Thyroid gland (tissue), 4 donors: Measurements from ENCODE around the gene PFKFB1. TPM values are rescaled to one million over a fixed set of nuclear protein-coding genes. Genes with fewer than 3 reads are reported as not detected.

Experiments
- DNase-seq, 2 donors: peaks; one replicate each; pipeline ENCODE4 v3.0.0-alpha.2; 2019
- H3K27ac ChIP-seq, 3 donors: fragments of 200-600 bp; sonication (generic); 1 replicate in 2 of 3; 2 replicates in 1 of 3; pipeline ENCODE4 v1.5.1; 2016 to 2019; ENCODE audit warnings: mild to moderate bottlenecking in 1 of 3, moderate library complexity in 1 of 3
- H3K27me3 ChIP-seq: fragments of 200-600 bp; sonication (generic); one replicate; pipeline ENCODE4 v1.5.1; 2019
- H3K36me3 ChIP-seq, 2 donors: fragments of 200-600 bp; sonication (generic); one replicate each; pipeline ENCODE4 v1.5.1; 2016 to 2019
- H3K4me1 ChIP-seq, 2 donors: fragments of 200-600 bp; sonication (generic); one replicate each; pipeline ENCODE4 v1.5.1; 2017 to 2019
- H3K4me3 ChIP-seq, 3 donors: fragments of 200-600 bp; sonication (generic); replicated peaks in 1 of 3; 1 replicate in 2 of 3; 2 replicates in 1 of 3; pipeline ENCODE4 v1.5.1; 2016; ENCODE audit warnings: mild to moderate bottlenecking in 1 of 3
- H3K9me3 ChIP-seq: fragments of 200-600 bp; sonication (generic); one replicate; pipeline ENCODE4 v1.5.1; 2017
- POLR2A ChIP-seq, 2 donors: fragments of 450-650 bp; IDR thresholded peaks; one replicate each; pipeline ENCODE4 v1.6.1; 2017; ENCODE audit warnings: antibody characterized with exemption in 2 of 2, mild to moderate bottlenecking in 2 of 2, moderate library complexity in 1 of 2
- WGBS, 2 donors: methylation state at CpG; one replicate each; pipeline ENCODE4 v1.1.5; 2017; 5-methylcytosine and 5-hydroxymethylcytosine counted together
- intact Hi-C: fragments of 100-400 bp; cut with DNase I; formaldehyde crosslinking; loops from one replicate; pipeline ENCODE4 v1.15.1; 2023
- small RNA-seq: library from RNA; depleted of rRNA; stranded (forward); fragments of <200 nt; gene quantifications from one replicate; pipeline ENCODE3, GENCODE V24; 2016
- total RNA-seq, 4 donors: library from RNA; depleted of rRNA; stranded (reverse); fragments of >200 nt; gene quantifications; one replicate each; pipeline ENCODE4 v1.2.3, GENCODE V29; 2016
- TF ChIP-seq, protein P1 (sequence below), 6 experiments: fragments of 200-600 bp in 3 of 6; fragments of 450-650 bp in 3 of 6; sonication (generic) in 3 of 6; IDR thresholded peaks; one replicate each; pipeline ENCODE4 v1.5.1; 2016 to 2019; ENCODE audit warnings: antibody characterized with exemption in 6 of 6, mild to moderate bottlenecking in 2 of 6, inconsistent platforms in 1 of 6, moderate library complexity in 1 of 6

PFKFB1 gene
- total RNA-seq, 4 donors from 2014 or later: 0.56 to 1.3 (median 0.93) TPM

GRCh38 chrX:54885740-54886139 is 108.2 kb downstream of the PFKFB1 start:
- no peak for DNase-seq
- H3K36me3 ChIP-seq: no peaks in the 10 kb centered on the region
- no peaks in the 10 kb centered on the region for H3K27me3 ChIP-seq
- 49 to 66% methylated on average over 3 of the region's 3 CpGs for WGBS, 2 donors
- H3K4me1 ChIP-seq: no peaks in the 10 kb centered on the region
- H3K9me3 ChIP-seq: no peaks in the 10 kb centered on the region
- no peak overlapping the region for H3K4me3 ChIP-seq
- TF ChIP-seq, protein P1, sequence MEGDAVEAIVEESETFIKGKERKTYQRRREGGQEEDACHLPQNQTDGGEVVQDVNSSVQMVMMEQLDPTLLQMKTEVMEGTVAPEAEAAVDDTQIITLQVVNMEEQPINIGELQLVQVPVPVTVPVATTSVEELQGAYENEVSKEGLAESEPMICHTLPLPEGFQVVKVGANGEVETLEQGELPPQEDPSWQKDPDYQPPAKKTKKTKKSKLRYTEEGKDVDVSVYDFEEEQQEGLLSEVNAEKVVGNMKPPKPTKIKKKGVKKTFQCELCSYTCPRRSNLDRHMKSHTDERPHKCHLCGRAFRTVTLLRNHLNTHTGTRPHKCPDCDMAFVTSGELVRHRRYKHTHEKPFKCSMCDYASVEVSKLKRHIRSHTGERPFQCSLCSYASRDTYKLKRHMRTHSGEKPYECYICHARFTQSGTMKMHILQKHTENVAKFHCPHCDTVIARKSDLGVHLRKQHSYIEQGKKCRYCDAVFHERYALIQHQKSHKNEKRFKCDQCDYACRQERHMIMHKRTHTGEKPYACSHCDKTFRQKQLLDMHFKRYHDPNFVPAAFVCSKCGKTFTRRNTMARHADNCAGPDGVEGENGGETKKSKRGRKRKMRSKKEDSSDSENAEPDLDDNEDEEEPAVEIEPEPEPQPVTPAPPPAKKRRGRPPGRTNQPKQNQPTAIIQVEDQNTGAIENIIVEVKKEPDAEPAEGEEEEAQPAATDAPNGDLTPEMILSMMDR (IDR thresholded peaks at IDR 0.05): no peak
- no peak for TF ChIP-seq POLR2A (IDR thresholded peaks at IDR 0.05)
- intact Hi-C loops: no loop called here
- no peak overlapping the region for H3K27ac ChIP-seq

Small RNA genes within 50 kb of the gene (small RNA-seq; reads per million reads assigned to genes)
- gene RF00614: not detected

Other genes with a start within 250 kb of the PFKFB1 start
- not detected for gene ITIH6, start 195.9 kb downstream of the PFKFB1 start, total RNA-seq
- 100 to 1,000 TPM; 176 to 324 (median 272) TPM for gene MAGED2, start 186.4 kb downstream of the PFKFB1 start, total RNA-seq
- gene TRO, start 73.4 kb downstream of the PFKFB1 start, total RNA-seq: 10 to 100 TPM; 16.7 to 42.1 (median 23.3) TPM
- 10 to 100 TPM in 2 of 4 donors, 1 to 10 TPM in 2; 7.0 to 13.9 (median 9.7) TPM for gene APEX2, start 6.2 kb upstream of the PFKFB1 start, total RNA-seq
- not detected for gene ALAS2, start 36.8 kb upstream of the PFKFB1 start, total RNA-seq
- gene PAGE2B, start 80.8 kb upstream of the PFKFB1 start, total RNA-seq: not detected
- not detected for gene PAGE2, start 94.8 kb upstream of the PFKFB1 start, total RNA-seq
- gene PAGE5, start 226.2 kb upstream of the PFKFB1 start, total RNA-seq: not detected